ENCODE measurements around the gene SLCO2B1. TPM values are rescaled to one million over a fixed set of nuclear protein-coding genes. Genes with fewer than 3 reads are reported as not detected.

Gene SLCO2B1
- total RNA-seq, 1 donor from 2014 or later = 0.05 TPM

GRCh38 chr11:75145196-75145971 is 5.5 kb upstream of the SLCO2B1 start:
- intact Hi-C loops (cut with micrococcal nuclease) = no loop called here

GRCh38 chr11:75145972-75146519 is 4.9 kb upstream of the SLCO2B1 start:
- intact Hi-C loops (cut with micrococcal nuclease) = no loop called here

GRCh38 chr11:75146711-75147110 is 4.2 kb upstream of the SLCO2B1 start:
- intact Hi-C loops (cut with micrococcal nuclease) = no loop called here

GRCh38 chr11:75147191-75147874 is 3.6 kb upstream of the SLCO2B1 start:
- intact Hi-C loops (cut with micrococcal nuclease) = no loop called here

- intact Hi-C loops (cut with micrococcal nuclease) = no loop called here
These were observed 3.0 kb upstream of the SLCO2B1 start for GRCh38 chr11:75147875-75148263.

- intact Hi-C loops (cut with micrococcal nuclease) = no loop called here
These were observed 2.4 kb upstream of the SLCO2B1 start for GRCh38 chr11:75148436-75148983.

- intact Hi-C loops (cut with micrococcal nuclease) = no loop called here
These were observed 991 bp upstream of the SLCO2B1 start for GRCh38 chr11:75149766-75150465.

- intact Hi-C loops (cut with micrococcal nuclease) = no loop called here
These were observed 590 bp downstream of the SLCO2B1 start for GRCh38 chr11:75151346-75152047.

- intact Hi-C loops (cut with micrococcal nuclease) = no loop called here
These were observed 1.2 kb downstream of the SLCO2B1 start for GRCh38 chr11:75152090-75152489.

GRCh38 chr11:75152651-75153427 is 1.9 kb downstream of the SLCO2B1 start:
- intact Hi-C loops (cut with micrococcal nuclease) = no loop called here

- intact Hi-C loops (cut with micrococcal nuclease) = no loop called here
These were observed 4.0 kb downstream of the SLCO2B1 start for GRCh38 chr11:75154646-75155569.

- intact Hi-C loops (cut with micrococcal nuclease) = no loop called here
These were observed 4.9 kb downstream of the SLCO2B1 start for GRCh38 chr11:75155570-75156422.

- intact Hi-C loops (cut with micrococcal nuclease) = no loop called here
These were observed 7.3 kb downstream of the SLCO2B1 start for GRCh38 chr11:75158241-75158640.

- intact Hi-C loops (cut with micrococcal nuclease) = no loop called here
These were observed 7.8 kb downstream of the SLCO2B1 start for GRCh38 chr11:75158696-75159150.

- intact Hi-C loops (cut with micrococcal nuclease) = no loop called here
These were observed 8.4 kb downstream of the SLCO2B1 start for GRCh38 chr11:75159151-75159953.

GRCh38 chr11:75160220-75160757 is 9.4 kb downstream of the SLCO2B1 start:
- intact Hi-C loops (cut with micrococcal nuclease) = no loop called here

GRCh38 chr11:75160880-75161279 is 10.0 kb downstream of the SLCO2B1 start:
- intact Hi-C loops (cut with micrococcal nuclease) = no loop called here
